HCT116 (cell line): ENCODE measurements around the gene SELP. TPM values are rescaled to one million over a fixed set of nuclear protein-coding genes. Genes with fewer than 3 reads are reported as not detected.

Source experiments
- ATAC-seq: fragments of 200-7000 bp; cut with Tn5 transposase; 2 replicates; pipeline ENCODE4 v1.9.1; 2020; ENCODE audit warnings: mild to moderate bottlenecking, moderate library complexity
- BruUV-seq: library from RNA; stranded (reverse); fragments of 400-500 nt; replicated peaks from 2 replicates; lab custom pipeline; 2021; lab: Mats Ljungman, UMichigan
- CTCF ChIA-PET: fragments of 300-600 bp; sonication (Branson Sonifier 250); formaldehyde crosslinking; loops from one replicate; lab custom pipeline; 2021; ENCODE audit warnings: antibody characterized with exemption; lab: Charles Lee
- POLR2A ChIA-PET: fragments of 300-600, 350-600 bp; sonication (Branson Sonifier 250); formaldehyde crosslinking; loops from one replicate; lab custom pipeline; 2021; ENCODE audit warnings: antibody characterized with exemption; lab: Charles Lee
- RAD21 ChIA-PET, 2 experiments: fragments of 300-600 bp; sonication (Branson Sonifier 250); formaldehyde crosslinking; loops; one replicate each; lab custom pipeline; 2023; ENCODE audit warnings: low total read pairs in 2 of 2; ENCODE audit not compliant: uncharacterized antibody in 2 of 2, unreplicated experiment in 2 of 2, low non-redundant PET in 1 of 2; lab: Charles Lee
- DNase-seq: peaks from one replicate; pipeline ENCODE4 v3.0.0-alpha.2; 2010; ENCODE audit warnings: low read depth, low spot score
- H2AFZ ChIP-seq: fragments of 200-600 bp; shearing (Covaris generic), sonication (generic); 2 replicates; pipeline ENCODE4 v1.6.1; 2017; ENCODE audit warnings: low read depth, mixed run types, mixed read lengths, antibody characterized with exemption, low read length; ENCODE audit not compliant: poor library complexity, severe bottlenecking
- H3K27ac ChIP-seq: 2 replicates; pipeline ENCODE4 v1.5.1; 2012; ENCODE audit warnings: low read depth, low read length
- H3K27me3 ChIP-seq: fragments of 200-600 bp; sonication (generic); 2 replicates; pipeline ENCODE4 v1.6.1; 2016; ENCODE audit warnings: mixed run types, low read length, mixed read lengths; ENCODE audit not compliant: insufficient read depth
- H3K36me3 ChIP-seq, 2 experiments: fragments of 200-500 bp in 1 of 2; fragments of 200-600 bp in 1 of 2; sonication (Bioruptor generic) in 1 of 2; sonication (generic) in 1 of 2; 2 replicates each; pipeline versions ENCODE4 v1.5.1 to v1.6.1; 2014 to 2016; ENCODE audit warnings: low read length in 2 of 2, inconsistent platforms in 1 of 2, mixed read lengths in 1 of 2, mixed run types in 1 of 2; ENCODE audit not compliant: insufficient read depth in 2 of 2, control insufficient read depth in 1 of 2
- H3K4me1 ChIP-seq, 2 experiments: fragments of 200-600 bp in 1 of 2; sonication (generic) in 1 of 2; 2 replicates each; pipeline versions ENCODE4 v1.5.1 to v1.6.1; 2012 to 2017; ENCODE audit warnings: low read length in 2 of 2, inconsistent platforms in 1 of 2, mild to moderate bottlenecking in 1 of 2, mixed read lengths in 1 of 2, mixed run types in 1 of 2, moderate library complexity in 1 of 2; ENCODE audit not compliant: insufficient read depth in 2 of 2, control insufficient read depth in 1 of 2
- H3K4me2 ChIP-seq: fragments of 200-600 bp; sonication (generic); 2 replicates; pipeline ENCODE4 v1.6.1; 2017; ENCODE audit warnings: mixed run types, low read length, mixed read lengths
- H3K4me3 ChIP-seq, 2 experiments: fragments of 200-600 bp in 1 of 2; sonication (generic) in 1 of 2; replicated peaks in 1 of 2; 2 replicates each; pipeline ENCODE4 v1.5.1; 2011 to 2016; ENCODE audit warnings: low read length in 2 of 2, control low read depth in 1 of 2, low read depth in 1 of 2, mild to moderate bottlenecking in 1 of 2, mixed read lengths in 1 of 2, mixed run types in 1 of 2
- H3K79me2 ChIP-seq: fragments of 200-600 bp; sonication (generic); 2 replicates; pipeline ENCODE4 v1.6.1; 2017; ENCODE audit warnings: mild to moderate bottlenecking, mixed run types, low read length, moderate library complexity, mixed read lengths; ENCODE audit not compliant: insufficient read depth
- H3K9ac ChIP-seq: fragments of 200-600 bp; sonication (generic); 2 replicates; pipeline ENCODE4 v1.6.1; 2016; ENCODE audit warnings: low read length, mixed read lengths
- H3K9me2 ChIP-seq: fragments of 200-600 bp; sonication (generic), shearing (Covaris generic); 2 replicates; pipeline ENCODE4 v1.6.1; 2017; ENCODE audit warnings: mixed run types, mild to moderate bottlenecking, moderate library complexity; ENCODE audit not compliant: insufficient read depth
- H3K9me3 ChIP-seq, 2 experiments: fragments of 200-500 bp in 1 of 2; fragments of 200-600 bp in 1 of 2; sonication (Bioruptor generic) in 1 of 2; sonication (generic) in 1 of 2; 2 replicates each; pipeline ENCODE4 v1.6.1; 2014 to 2017; ENCODE audit warnings: low read length in 2 of 2, mixed read lengths in 2 of 2, inconsistent platforms in 1 of 2, low read depth in 1 of 2, mild to moderate bottlenecking in 1 of 2, mixed run types in 1 of 2, moderate library complexity in 1 of 2; ENCODE audit not compliant: control insufficient read depth in 1 of 2, insufficient read depth in 1 of 2
- H4K20me1 ChIP-seq: fragments of 200-600 bp; sonication (generic), shearing (Covaris generic); 2 replicates; pipeline ENCODE4 v1.6.1; 2017; ENCODE audit warnings: mixed run types, mild to moderate bottlenecking, moderate library complexity; ENCODE audit not compliant: insufficient read depth
- CBX3 ChIP-seq: IDR thresholded peaks from 2 replicates; pipeline ENCODE4 v1.6.1; 2012; ENCODE audit warnings: low read depth
- CEBPB ChIP-seq: IDR thresholded peaks from 2 replicates; pipeline ENCODE4 v1.6.1; 2012; ENCODE audit warnings: low read depth
- EGR1 ChIP-seq: IDR thresholded peaks from 2 replicates; pipeline ENCODE4 v1.6.1; 2012; ENCODE audit warnings: low read depth
- ELF1 ChIP-seq: IDR thresholded peaks from 2 replicates; pipeline ENCODE4 v1.6.1; 2012; ENCODE audit warnings: low read depth, borderline replicate concordance
- EZH2 ChIP-seq: fragments of 200-600 bp; sonication (generic); IDR thresholded peaks from 2 replicates; pipeline ENCODE4 v1.6.1; 2017; ENCODE audit warnings: antibody characterized with exemption, mixed run types
- EZH2phosphoT487 ChIP-seq: fragments of 200-600 bp; IDR thresholded peaks from 2 replicates; pipeline ENCODE4 v1.6.1; 2018; ENCODE audit warnings: antibody characterized with exemption, borderline replicate concordance
- FOSL1 ChIP-seq: IDR thresholded peaks from 2 replicates; pipeline ENCODE4 v1.6.1; 2012; ENCODE audit warnings: low read depth
- POLR2A ChIP-seq: IDR thresholded peaks from 2 replicates; pipeline ENCODE4 v1.7.0; 2011; ENCODE audit warnings: borderline replicate concordance; ENCODE audit not compliant: insufficient read depth, insufficient read length; ENCODE audit errors: extremely low read depth
- POLR2AphosphoS5 ChIP-seq: IDR thresholded peaks from 2 replicates; pipeline ENCODE4 v1.6.1; 2011; ENCODE audit warnings: mild to moderate bottlenecking, low read depth, low read length, moderate library complexity
- RAD21 ChIP-seq: IDR thresholded peaks from 2 replicates; pipeline ENCODE4 v1.6.1; 2012; ENCODE audit warnings: low read depth, mild to moderate bottlenecking
- SIN3A ChIP-seq: IDR thresholded peaks from 2 replicates; pipeline ENCODE4 v1.6.1; 2012; ENCODE audit warnings: low read depth
- SRF ChIP-seq: IDR thresholded peaks from 2 replicates; pipeline ENCODE4 v1.6.1; 2012; ENCODE audit warnings: low read depth
- TCF7L2 ChIP-seq: IDR thresholded peaks from 2 replicates; pipeline ENCODE4 v1.7.0; 2011; ENCODE audit warnings: borderline replicate concordance, inconsistent platforms; ENCODE audit not compliant: insufficient read depth, insufficient read length; ENCODE audit errors: extremely low read depth
- YY1 ChIP-seq: IDR thresholded peaks from 2 replicates; pipeline ENCODE4 v1.6.1; 2011; ENCODE audit warnings: low read length, low read depth, moderate library complexity, mild to moderate bottlenecking; ENCODE audit not compliant: insufficient replicate concordance; ENCODE audit errors: extremely low read depth
- ZNF274 ChIP-seq: fragments of 200-500 bp; sonication (Bioruptor generic); IDR thresholded peaks from 2 replicates; pipeline ENCODE4 v1.6.1; 2014; ENCODE audit warnings: mild to moderate bottlenecking, low read depth, low read length, inconsistent platforms
- intact Hi-C: fragments of 100-400 bp; cut with micrococcal nuclease; formaldehyde crosslinking; loops from 2 replicates; pipeline ENCODE4 v1.10.0; 2022
- total RNA-seq: library from RNA; stranded (reverse); gene quantifications from one replicate; pipeline ENCODE4 v1.2.1, GENCODE V29; 2021; ENCODE audit not compliant: unreplicated experiment
- TF ChIP-seq, protein P1 (sequence below): IDR thresholded peaks from 2 replicates; pipeline ENCODE4 v1.6.1; 2012; ENCODE audit warnings: low read depth
- TF ChIP-seq, protein P2 (sequence below): IDR thresholded peaks from 2 replicates; pipeline ENCODE4 v1.6.1; 2012
- TF ChIP-seq, protein P3 (sequence below), 3 experiments: fragments of 200-600 bp in 1 of 3; sonication (generic) in 1 of 3; IDR thresholded peaks in 2 of 3; conservative IDR thresholded peaks in 1 of 3; 2 replicates each; pipeline ENCODE4 v1.5.1; 2012 to 2017; ENCODE audit warnings: low read depth in 2 of 3, low read length in 2 of 3, antibody characterized with exemption in 1 of 3, borderline replicate concordance in 1 of 3, control low read depth in 1 of 3, mild to moderate bottlenecking in 1 of 3, mixed read lengths in 1 of 3, mixed run types in 1 of 3, moderate library complexity in 1 of 3; ENCODE audit not compliant: insufficient read depth in 1 of 3
- TF ChIP-seq, protein P4 (sequence below): IDR thresholded peaks from 2 replicates; pipeline ENCODE4 v1.6.1; 2011; ENCODE audit warnings: mild to moderate bottlenecking, low read length, moderate library complexity; ENCODE audit not compliant: insufficient replicate concordance; ENCODE audit errors: extremely low read depth
- TF ChIP-seq, protein P5 (sequence below): IDR thresholded peaks from 2 replicates; pipeline ENCODE4 v1.6.1; 2012

Gene SELP
- total RNA-seq, 1 experiment from 2014 or later = not detected

DNA sequence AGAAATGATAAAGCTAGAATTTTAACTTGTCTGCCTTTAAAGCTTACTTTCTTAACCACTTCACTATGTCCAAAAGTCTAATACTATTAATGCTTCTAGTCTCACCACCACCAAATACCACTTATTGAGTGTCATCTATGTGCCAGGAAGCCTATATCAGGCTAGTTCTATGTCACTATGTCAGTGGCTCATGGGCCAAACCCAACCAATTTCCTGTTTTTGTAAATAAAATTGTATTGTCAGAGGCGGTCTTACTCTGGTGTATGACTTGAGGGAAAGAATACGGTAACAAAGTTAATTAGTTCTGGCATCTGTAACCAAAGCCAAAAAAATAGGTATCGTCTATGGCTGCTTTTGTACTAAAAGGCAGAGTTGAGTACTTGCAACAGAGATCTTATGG, 58.5 kb downstream of the SELP start:
- intact Hi-C loops = no loop called here
- DNase-seq (no peak), ATAC-seq (no peak)
- H3K27ac ChIP-seq = no peak overlapping the region
- H3K79me2 ChIP-seq = no peaks in the 10 kb centered on the region
- ChIA-PET POLR2A (no interaction called here), RAD21 (interaction anchor here in 1 of 2 experiments (0.6 kb wide), 1 partner anchor 434 kb away, joined by 3 read pairs; no protein-coding TSS in a partner anchor), CTCF (no interaction called here)
- H3K4me1 ChIP-seq = no peaks in the 10 kb centered on the region
- no TSS peak for BruUV-seq
- no peak overlapping the region for H3K4me2 ChIP-seq
- TF ChIP-seq RAD21 (no peak), SRF (no peak), ELF1 (no peak), POLR2AphosphoS5 (no peak), FOSL1 (no peak), POLR2A (no peak), CEBPB (no peak), EZH2 (no peak), TCF7L2 (no peak), ZNF274 (no peak), EGR1 (no peak), CBX3 (no peak), EZH2phosphoT487 (no peak), SIN3A (no peak), YY1 (no peak)
- TF ChIP-seq, protein P1, sequence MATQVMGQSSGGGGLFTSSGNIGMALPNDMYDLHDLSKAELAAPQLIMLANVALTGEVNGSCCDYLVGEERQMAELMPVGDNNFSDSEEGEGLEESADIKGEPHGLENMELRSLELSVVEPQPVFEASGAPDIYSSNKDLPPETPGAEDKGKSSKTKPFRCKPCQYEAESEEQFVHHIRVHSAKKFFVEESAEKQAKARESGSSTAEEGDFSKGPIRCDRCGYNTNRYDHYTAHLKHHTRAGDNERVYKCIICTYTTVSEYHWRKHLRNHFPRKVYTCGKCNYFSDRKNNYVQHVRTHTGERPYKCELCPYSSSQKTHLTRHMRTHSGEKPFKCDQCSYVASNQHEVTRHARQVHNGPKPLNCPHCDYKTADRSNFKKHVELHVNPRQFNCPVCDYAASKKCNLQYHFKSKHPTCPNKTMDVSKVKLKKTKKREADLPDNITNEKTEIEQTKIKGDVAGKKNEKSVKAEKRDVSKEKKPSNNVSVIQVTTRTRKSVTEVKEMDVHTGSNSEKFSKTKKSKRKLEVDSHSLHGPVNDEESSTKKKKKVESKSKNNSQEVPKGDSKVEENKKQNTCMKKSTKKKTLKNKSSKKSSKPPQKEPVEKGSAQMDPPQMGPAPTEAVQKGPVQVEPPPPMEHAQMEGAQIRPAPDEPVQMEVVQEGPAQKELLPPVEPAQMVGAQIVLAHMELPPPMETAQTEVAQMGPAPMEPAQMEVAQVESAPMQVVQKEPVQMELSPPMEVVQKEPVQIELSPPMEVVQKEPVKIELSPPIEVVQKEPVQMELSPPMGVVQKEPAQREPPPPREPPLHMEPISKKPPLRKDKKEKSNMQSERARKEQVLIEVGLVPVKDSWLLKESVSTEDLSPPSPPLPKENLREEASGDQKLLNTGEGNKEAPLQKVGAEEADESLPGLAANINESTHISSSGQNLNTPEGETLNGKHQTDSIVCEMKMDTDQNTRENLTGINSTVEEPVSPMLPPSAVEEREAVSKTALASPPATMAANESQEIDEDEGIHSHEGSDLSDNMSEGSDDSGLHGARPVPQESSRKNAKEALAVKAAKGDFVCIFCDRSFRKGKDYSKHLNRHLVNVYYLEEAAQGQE = no peak
- TF ChIP-seq, protein P2, sequence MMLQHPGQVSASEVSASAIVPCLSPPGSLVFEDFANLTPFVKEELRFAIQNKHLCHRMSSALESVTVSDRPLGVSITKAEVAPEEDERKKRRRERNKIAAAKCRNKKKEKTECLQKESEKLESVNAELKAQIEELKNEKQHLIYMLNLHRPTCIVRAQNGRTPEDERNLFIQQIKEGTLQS = no peak
- TF ChIP-seq, protein P3, sequence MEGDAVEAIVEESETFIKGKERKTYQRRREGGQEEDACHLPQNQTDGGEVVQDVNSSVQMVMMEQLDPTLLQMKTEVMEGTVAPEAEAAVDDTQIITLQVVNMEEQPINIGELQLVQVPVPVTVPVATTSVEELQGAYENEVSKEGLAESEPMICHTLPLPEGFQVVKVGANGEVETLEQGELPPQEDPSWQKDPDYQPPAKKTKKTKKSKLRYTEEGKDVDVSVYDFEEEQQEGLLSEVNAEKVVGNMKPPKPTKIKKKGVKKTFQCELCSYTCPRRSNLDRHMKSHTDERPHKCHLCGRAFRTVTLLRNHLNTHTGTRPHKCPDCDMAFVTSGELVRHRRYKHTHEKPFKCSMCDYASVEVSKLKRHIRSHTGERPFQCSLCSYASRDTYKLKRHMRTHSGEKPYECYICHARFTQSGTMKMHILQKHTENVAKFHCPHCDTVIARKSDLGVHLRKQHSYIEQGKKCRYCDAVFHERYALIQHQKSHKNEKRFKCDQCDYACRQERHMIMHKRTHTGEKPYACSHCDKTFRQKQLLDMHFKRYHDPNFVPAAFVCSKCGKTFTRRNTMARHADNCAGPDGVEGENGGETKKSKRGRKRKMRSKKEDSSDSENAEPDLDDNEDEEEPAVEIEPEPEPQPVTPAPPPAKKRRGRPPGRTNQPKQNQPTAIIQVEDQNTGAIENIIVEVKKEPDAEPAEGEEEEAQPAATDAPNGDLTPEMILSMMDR (IDR thresholded peaks at IDR 0.05 in 2 of 3, conservative IDR thresholded peaks at IDR 0.05 in 1 of 3; ENCODE audit: borderline replicate concordance in 1 of 3, insufficient read depth in 1 of 3, low read depth in 2 of 3, low read length in 2 of 3) = no peak
- TF ChIP-seq, protein P4, sequence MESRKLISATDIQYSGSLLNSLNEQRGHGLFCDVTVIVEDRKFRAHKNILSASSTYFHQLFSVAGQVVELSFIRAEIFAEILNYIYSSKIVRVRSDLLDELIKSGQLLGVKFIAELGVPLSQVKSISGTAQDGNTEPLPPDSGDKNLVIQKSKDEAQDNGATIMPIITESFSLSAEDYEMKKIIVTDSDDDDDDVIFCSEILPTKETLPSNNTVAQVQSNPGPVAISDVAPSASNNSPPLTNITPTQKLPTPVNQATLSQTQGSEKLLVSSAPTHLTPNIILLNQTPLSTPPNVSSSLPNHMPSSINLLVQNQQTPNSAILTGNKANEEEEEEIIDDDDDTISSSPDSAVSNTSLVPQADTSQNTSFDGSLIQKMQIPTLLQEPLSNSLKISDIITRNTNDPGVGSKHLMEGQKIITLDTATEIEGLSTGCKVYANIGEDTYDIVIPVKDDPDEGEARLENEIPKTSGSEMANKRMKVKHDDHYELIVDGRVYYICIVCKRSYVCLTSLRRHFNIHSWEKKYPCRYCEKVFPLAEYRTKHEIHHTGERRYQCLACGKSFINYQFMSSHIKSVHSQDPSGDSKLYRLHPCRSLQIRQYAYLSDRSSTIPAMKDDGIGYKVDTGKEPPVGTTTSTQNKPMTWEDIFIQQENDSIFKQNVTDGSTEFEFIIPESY = no peak
- TF ChIP-seq, protein P5, sequence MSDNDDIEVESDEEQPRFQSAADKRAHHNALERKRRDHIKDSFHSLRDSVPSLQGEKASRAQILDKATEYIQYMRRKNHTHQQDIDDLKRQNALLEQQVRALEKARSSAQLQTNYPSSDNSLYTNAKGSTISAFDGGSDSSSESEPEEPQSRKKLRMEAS = no peak
- no peak overlapping the region for H3K9ac ChIP-seq
- no peak overlapping the region for H3K4me3 ChIP-seq
- no peaks in the 10 kb centered on the region for H3K9me2 ChIP-seq
- no peaks in the 10 kb centered on the region for H4K20me1 ChIP-seq
- H3K9me3 ChIP-seq = no peaks in the 10 kb centered on the region
- no peak overlapping the region for H2AFZ ChIP-seq
- H3K36me3 ChIP-seq = no peaks in the 10 kb centered on the region
- no peaks in the 10 kb centered on the region for H3K27me3 ChIP-seq
